HG03095 (cell line): ENCODE data around the gene SMIM35.
"Not testable (repeated sequence)": the region's sequence is repeated elsewhere in the genome, so short reads cannot be mapped to it uniquely, and the experiment has no call there.

ENCODE experiments used
- ATAC-seq: cut with Tn5 transposase; IDR thresholded peaks from one replicate; pipeline ENCODE4 v1.9.1; 2021; ENCODE audit warnings: moderate library complexity; ENCODE audit not compliant: unreplicated experiment

The SMIM35 gene

GRCh38 chr11:118046051-118046963 is 40.5 kb downstream of the SMIM35 start:
- no peak for ATAC-seq

GRCh38 chr11:118045191-118045590 is 41.6 kb downstream of the SMIM35 start:
- ATAC-seq = no peak

GRCh38 chr11:118042796-118043195 is 44.0 kb downstream of the SMIM35 start:
- ATAC-seq = no peak

GRCh38 chr11:118042141-118042540 is 44.6 kb downstream of the SMIM35 start:
- ATAC-seq = no peak

DNA sequence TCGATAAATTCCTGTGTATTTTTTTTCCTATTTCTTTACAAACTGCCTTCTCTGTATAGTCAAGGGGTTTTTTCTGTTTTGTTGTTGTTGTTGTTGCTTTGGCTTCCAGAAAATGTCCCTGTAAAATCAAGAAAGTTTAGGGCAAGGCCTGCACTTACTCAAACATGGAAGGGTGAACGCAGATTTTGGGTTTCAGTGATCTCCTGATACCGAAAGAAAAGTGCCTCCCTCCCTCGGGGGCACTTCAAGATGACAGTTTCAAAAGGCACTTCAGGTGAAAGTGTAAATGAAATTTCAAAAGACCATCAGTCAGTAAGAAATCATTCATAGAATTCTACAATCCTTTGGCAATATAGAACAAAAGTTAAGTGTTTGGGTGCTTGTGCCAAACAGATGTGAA is 53.3 kb downstream of the SMIM35 start:
- ATAC-seq = no peak

GRCh38 chr11:118028626-118029025 is 58.1 kb downstream of the SMIM35 start:
- no peak for ATAC-seq

- ATAC-seq = no peak
These were observed 59.1 kb downstream of the SMIM35 start for GRCh38 chr11:118027694-118028093.

DNA sequence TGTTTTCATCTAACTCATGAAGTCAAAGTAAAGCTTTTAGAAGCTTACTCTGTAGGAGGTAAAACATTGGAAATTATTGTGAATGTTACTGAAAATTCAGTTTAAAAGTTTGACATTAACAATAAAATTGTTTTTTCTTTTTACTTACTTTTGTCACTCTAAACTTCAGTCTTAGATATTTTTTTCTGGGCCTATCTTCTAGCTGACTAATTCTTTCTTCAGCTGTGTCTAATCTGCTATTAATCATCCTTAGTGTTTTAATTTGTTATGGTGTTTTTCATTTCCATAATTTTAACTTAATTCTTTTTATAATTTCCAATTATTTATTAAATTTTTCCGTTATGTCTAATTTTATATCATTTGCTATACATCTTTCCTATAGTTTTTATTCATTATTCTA is 65.6 kb downstream of the SMIM35 start:
- no peak for ATAC-seq

GRCh38 chr11:118018401-118018800 is 68.4 kb downstream of the SMIM35 start:
- ATAC-seq = no peak

GRCh38 chr11:118017631-118018315 is 69.0 kb downstream of the SMIM35 start:
- ATAC-seq = no peak

DNA sequence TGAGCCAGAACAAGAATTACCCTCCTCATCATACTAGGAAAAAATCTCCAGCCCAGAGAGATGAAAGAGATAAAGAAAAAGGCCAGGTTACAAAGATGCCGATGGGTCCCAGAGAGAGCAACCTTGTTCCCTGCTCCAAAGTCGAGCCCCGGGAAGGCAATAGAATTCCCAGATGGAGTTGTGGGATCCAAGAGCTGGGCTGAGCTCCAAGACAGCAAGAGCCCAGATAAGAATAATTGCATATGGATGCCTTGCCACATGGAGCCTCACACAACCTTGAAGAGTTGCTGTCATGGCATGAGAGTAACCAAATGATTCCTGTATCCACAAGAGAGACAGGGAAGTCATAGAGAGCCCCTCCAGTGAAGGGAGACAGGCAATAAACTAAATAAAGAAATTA is 69.7 kb downstream of the SMIM35 start:
- ATAC-seq = no peak

- ATAC-seq = no peak
These were observed 70.7 kb downstream of the SMIM35 start for GRCh38 chr11:118016104-118016503.

DNA sequence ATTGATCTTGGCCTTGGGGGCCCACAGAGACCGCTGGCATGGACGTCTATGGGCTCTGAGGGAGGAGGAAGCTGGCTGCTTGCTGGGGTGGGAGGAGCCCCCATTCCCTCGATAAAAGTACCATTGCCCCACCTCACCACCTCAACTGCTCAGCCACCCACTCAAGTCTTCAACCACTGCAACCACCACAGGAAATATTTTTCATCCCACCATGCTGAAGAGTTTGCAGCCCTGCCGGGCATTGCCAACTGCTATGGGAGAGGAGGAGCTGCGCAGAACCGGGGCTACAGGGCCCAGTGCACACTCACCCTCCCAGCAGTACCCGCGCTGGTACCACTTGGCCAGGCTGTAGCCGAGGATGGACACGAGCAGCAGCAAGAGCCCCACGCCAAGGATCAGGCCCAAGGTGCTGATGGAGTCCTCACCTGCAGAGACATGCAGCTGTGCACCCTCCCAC is 71.3 kb downstream of the SMIM35 start:
- ATAC-seq = no peak

DNA sequence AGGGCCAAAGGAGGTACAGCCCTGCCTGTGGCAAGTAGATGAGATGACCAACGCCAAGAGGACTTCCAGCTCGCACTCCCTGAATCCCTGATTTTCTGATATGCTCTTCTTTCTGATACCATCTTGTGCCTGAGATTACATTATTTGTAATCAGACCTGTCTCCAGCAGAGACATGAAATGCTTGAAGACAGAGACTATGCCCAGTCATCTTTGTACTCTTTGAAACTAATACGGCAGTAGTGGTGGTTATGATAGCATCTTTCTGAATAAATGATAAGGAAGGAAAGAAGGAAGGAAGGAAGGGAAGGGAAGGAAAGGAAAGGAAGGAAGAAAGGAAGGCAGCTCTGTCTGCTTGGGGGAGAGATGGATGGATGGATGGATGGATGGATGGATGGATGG is 72.7 kb downstream of the SMIM35 start:
- ATAC-seq = no peak

DNA sequence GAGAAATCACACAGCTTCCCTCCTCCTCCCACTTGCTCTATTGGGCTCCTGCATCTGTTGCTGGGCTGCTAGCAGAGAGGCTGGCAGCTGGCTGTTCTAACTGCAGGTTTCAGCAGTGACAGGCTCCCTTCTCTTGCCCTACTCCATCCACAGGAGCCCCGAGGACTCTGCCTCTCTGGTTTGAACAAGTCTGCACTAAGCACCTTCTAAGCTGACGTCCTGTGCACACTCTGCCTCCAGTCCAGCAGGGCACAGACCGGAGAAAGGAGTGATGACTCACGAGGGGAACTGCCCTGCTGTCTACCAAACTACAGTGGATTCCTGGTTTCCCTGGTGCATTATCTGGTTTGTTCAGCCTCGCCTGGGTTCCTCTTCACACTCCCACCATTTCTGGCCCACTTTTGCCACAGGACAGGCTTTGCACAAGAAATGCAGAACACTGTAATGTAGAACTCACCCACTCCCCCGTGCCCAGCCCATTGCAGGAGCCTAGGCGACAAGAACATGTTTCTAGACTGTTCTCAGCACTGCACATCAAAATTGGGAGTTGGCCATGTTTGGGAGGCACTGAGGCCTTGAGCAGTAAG is 74.6 kb downstream of the SMIM35 start:
- ATAC-seq = no peak

- ATAC-seq = peak; percentile 69
These were observed 75.9 kb downstream of the SMIM35 start for GRCh38 chr11:118010738-118011461.

DNA sequence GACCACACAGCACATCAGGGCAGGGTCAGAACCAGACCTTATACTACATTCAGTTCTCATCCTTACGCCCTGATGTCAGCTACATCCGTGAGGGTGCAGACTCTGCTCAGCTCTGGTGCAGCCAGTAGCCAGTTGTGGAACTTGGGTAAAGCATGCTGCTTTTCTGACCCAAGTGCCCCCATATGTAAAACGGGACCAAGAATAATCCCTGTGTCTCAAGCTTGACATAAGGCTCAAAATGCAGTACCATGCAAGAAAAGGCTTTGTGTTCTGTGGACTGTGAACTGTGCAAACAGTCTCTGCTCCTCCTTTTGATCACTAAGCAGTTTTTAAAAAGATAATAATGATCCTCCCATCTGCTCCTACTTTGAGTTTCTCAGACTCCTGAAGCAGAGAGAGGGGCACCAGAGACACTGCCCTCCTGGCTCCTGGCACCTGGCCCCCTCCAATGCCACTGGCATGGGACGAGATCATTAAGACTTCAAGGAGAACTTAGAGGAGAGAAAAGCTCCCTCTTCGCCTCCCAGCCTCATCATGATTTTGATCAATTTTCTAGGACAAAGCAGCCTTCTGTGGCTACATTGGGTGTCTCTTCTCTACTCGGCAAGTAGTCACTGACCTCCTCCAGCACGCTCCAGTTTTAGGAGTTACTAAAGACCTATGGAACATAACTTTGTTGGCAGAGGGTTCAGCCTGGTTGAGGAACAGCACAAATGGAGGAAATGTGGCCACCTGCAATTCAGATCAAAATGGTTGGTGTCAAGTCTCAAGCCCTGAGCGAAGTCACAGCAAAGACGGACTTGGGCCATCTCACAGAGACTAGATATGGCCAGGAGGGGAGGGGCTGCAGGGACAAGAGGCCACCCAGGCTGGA is 76.7 kb downstream of the SMIM35 start:
- no peak for ATAC-seq

GRCh38 chr11:118008271-118008911 is 78.4 kb downstream of the SMIM35 start:
- no peak for ATAC-seq

GRCh38 chr11:118007563-118008270 is 79.0 kb downstream of the SMIM35 start:
- ATAC-seq = not testable (repeated sequence)
